HepG2 (cell line): Measurements from ENCODE around the gene NHERF2. TPM values are rescaled to one million over a fixed set of nuclear protein-coding genes. Genes with fewer than 3 reads are reported as not detected.

ENCODE experiments used
- CHD2 ChIP-seq: IDR thresholded peaks from 2 replicates; pipeline ENCODE4 v1.6.1; 2011; ENCODE audit warnings: low read depth, low read length, improper control_type of control experiment
- IKZF4 ChIP-seq: sonication (generic); formaldehyde crosslinking; IDR thresholded peaks from 2 replicates; pipeline ENCODE4 v1.5.1; 2020; ENCODE audit warnings: borderline replicate concordance, mild to moderate bottlenecking, low read depth, missing genetic modification reagents; ENCODE audit errors: not compliant biosample characterization
- KDM5A ChIP-seq: fragments of 200-600 bp; sonication (generic); IDR thresholded peaks from 2 replicates; pipeline ENCODE4 v1.7.0; 2018; ENCODE audit warnings: antibody characterized with exemption, mild to moderate bottlenecking, low read length, borderline replicate concordance
- MATR3 ChIP-seq: sonication (generic); formaldehyde crosslinking; IDR thresholded peaks from 2 replicates; pipeline ENCODE4 v1.4.0; 2020; ENCODE audit warnings: missing genetic modification reagents
- NFE2L1 ChIP-seq: sonication (generic); formaldehyde crosslinking; IDR thresholded peaks from 2 replicates; pipeline ENCODE4 v1.4.0; 2020; ENCODE audit warnings: missing genetic modification reagents, mild to moderate bottlenecking, borderline replicate concordance
- PCBP1 ChIP-seq: fragments of 200-400 bp; formaldehyde crosslinking; IDR thresholded peaks from 2 replicates; pipeline ENCODE4 v1.6.1; 2017; ENCODE audit warnings: mild to moderate bottlenecking, low read depth, low read length, borderline replicate concordance
- POGK ChIP-seq: sonication (generic); formaldehyde crosslinking; conservative IDR thresholded peaks from 2 replicates; pipeline ENCODE4 v1.8.0; 2022; ENCODE audit warnings: mild to moderate bottlenecking, moderate library complexity, missing genetic modification reagents
- RFXAP ChIP-seq: sonication (generic); formaldehyde crosslinking; IDR thresholded peaks from 2 replicates; pipeline ENCODE4 v1.4.0; 2020; ENCODE audit warnings: missing genetic modification reagents, borderline replicate concordance
- RXRA ChIP-seq: sonication (generic); formaldehyde crosslinking; IDR thresholded peaks from 2 replicates; pipeline ENCODE4 v1.5.1; 2020; ENCODE audit warnings: missing genetic modification reagents
- SIX4 ChIP-seq: sonication (generic); formaldehyde crosslinking; IDR thresholded peaks from 2 replicates; pipeline ENCODE4 v1.4.0; 2020; ENCODE audit warnings: missing genetic modification reagents
- SMC3 ChIP-seq: IDR thresholded peaks from 2 replicates; pipeline ENCODE4 v1.6.1; 2011; ENCODE audit warnings: low read length, improper control_type of control experiment
- SRSF9 ChIP-seq: fragments of 200-400 bp; formaldehyde crosslinking; IDR thresholded peaks from 2 replicates; pipeline ENCODE4 v1.6.1; 2018; ENCODE audit warnings: borderline replicate concordance, mild to moderate bottlenecking, low read depth, low read length; ENCODE audit not compliant: insufficient read depth, poor library complexity, severe bottlenecking
- ZNF10 ChIP-seq: sonication (generic); formaldehyde crosslinking; IDR thresholded peaks from 2 replicates; pipeline ENCODE4 v1.4.0; 2020; ENCODE audit warnings: mild to moderate bottlenecking, low read depth, missing genetic modification reagents, borderline replicate concordance
- ZNF337 ChIP-seq: sonication (generic); formaldehyde crosslinking; IDR thresholded peaks from 2 replicates; pipeline ENCODE4 v1.5.1; 2020; ENCODE audit warnings: missing genetic modification reagents, low read depth, mild to moderate bottlenecking, borderline replicate concordance
- ZNF350 ChIP-seq: sonication (generic); formaldehyde crosslinking; IDR thresholded peaks from 2 replicates; pipeline ENCODE4 v1.4.0; 2020; ENCODE audit warnings: mild to moderate bottlenecking, low read depth, missing genetic modification reagents, borderline replicate concordance
- ZNF446 ChIP-seq: sonication (generic); formaldehyde crosslinking; IDR thresholded peaks from 2 replicates; pipeline ENCODE4 v1.5.0; 2020; ENCODE audit warnings: mild to moderate bottlenecking, missing genetic modification reagents
- ZNF703 ChIP-seq: sonication (generic); formaldehyde crosslinking; IDR thresholded peaks from 2 replicates; pipeline ENCODE4 v1.5.1; 2020; ENCODE audit warnings: missing genetic modification reagents, mild to moderate bottlenecking, moderate library complexity, borderline replicate concordance
- ZNF737 ChIP-seq: sonication (generic); formaldehyde crosslinking; IDR thresholded peaks from 2 replicates; pipeline ENCODE4 v1.5.0; 2020; ENCODE audit warnings: missing genetic modification reagents, mild to moderate bottlenecking, borderline replicate concordance
- ZNF772 ChIP-seq: sonication (generic); formaldehyde crosslinking; IDR thresholded peaks from 2 replicates; pipeline ENCODE4 v1.5.0; 2020; ENCODE audit warnings: mild to moderate bottlenecking, missing genetic modification reagents
- ZNF776 ChIP-seq: sonication (generic); formaldehyde crosslinking; IDR thresholded peaks from 2 replicates; pipeline ENCODE4 v1.4.0; 2020; ENCODE audit warnings: mild to moderate bottlenecking, missing genetic modification reagents
- ZSCAN12 ChIP-seq: sonication (generic); formaldehyde crosslinking; IDR thresholded peaks from 2 replicates; pipeline ENCODE4 v1.9.0; 2021; ENCODE audit warnings: mild to moderate bottlenecking, missing genetic modification reagents
- polyA plus RNA-seq, 8 experiments: library from polyadenylated mRNA; depleted of rRNA in 3 of 8; stranded (reverse) in 7 of 8; unstranded in 1 of 8; fragments of >200 nt; fragmentation: Illumina TruSeq in 4 of 8; extraction: Trizol in 4 of 8; gene quantifications; 2 replicates each; pipeline versions ENCODE4 v1.2.1 to v1.2.3, GENCODE V29; 2011 to 2016; ENCODE audit warnings: low read depth in 4 of 8, missing spikeins in 1 of 8, mixed read lengths in 1 of 8; ENCODE audit not compliant: insufficient read depth in 1 of 8
- total RNA-seq, 5 experiments: library from RNA; depleted of rRNA; stranded (reverse); fragments of >200 nt; fragmentation: Illumina TruSeq; extraction: Trizol; gene quantifications; 2 replicates each; pipeline ENCODE4 v1.2.3, GENCODE V29; 2016; ENCODE audit warnings: low read depth in 1 of 5
- TF ChIP-seq, protein P1 (sequence below): sonication (generic); formaldehyde crosslinking; IDR thresholded peaks from 2 replicates; pipeline ENCODE4 v1.8.0; 2022; ENCODE audit warnings: mild to moderate bottlenecking, missing genetic modification reagents
- TF ChIP-seq, protein P2 (sequence below): sonication (generic); formaldehyde crosslinking; IDR thresholded peaks from 2 replicates; pipeline ENCODE4 v1.4.0; 2020; ENCODE audit warnings: mild to moderate bottlenecking, missing genetic modification reagents
- TF ChIP-seq, protein P3 (sequence below): sonication (generic); formaldehyde crosslinking; conservative IDR thresholded peaks from 2 replicates; pipeline ENCODE4 v1.8.1; 2023; ENCODE audit warnings: missing genetic modification reagents

Gene NHERF2
- total and polyA plus RNA-seq, 2 of the 13 experiments (the other 11 are each of a cell fraction or from before 2014, with no cell fraction given): 23.7 to 39.3 TPM

DNA sequence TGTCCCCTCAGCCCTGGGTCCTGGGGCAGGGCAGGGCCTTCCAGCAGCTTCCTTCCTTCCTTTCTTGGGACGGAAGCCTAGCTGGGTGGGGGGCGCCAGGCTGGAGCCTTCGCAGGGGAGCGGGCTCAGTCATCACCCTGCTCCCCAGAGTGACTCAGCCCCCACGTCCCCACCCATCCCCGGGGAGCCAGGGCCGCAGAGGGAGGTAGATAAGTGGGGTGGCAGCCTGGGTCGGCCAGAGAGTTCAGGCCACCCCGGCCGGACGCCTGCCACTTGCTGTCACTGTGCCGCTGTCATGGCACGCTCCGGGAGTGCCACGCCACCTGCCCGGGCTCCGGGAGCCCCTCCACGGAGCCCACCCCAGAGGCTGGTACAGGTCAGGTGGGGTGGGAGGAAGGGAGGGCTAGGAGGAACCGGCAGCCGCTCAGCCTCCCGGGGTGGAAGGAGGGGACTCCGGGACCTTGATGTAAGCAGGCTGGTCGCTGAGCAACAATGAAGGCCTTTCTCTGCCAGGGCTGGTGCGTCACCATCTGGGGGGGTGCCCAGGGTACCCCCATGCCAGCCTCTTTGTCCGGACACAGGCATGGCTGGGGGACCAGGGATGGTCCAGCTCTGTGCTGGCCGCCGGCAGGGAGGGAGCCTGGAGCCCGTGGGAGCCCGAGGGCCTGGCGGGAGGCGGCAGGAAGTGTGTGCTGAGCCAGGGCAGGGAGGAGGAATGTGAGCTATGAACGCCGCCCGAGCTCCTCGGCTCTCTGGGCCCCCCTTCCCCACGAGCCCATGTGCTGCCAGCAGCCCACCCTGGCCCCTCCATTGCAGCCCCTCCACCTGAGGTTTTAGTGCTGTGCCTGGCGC is 6.6 kb downstream of the NHERF2 start (continued):
- TF ChIP-seq ZNF446 (CRISPR knock-in tag) (no peak), SMC3 (no peak), ZNF703 (CRISPR knock-in tag) (no peak), ZNF350 (CRISPR knock-in tag) (no peak), RFXAP (CRISPR knock-in tag) (no peak), SIX4 (CRISPR knock-in tag) (no peak), MATR3 (CRISPR knock-in tag) (no peak), ZNF10 (CRISPR knock-in tag) (no peak), ZSCAN12 (CRISPR knock-in tag) (no peak), ZNF772 (CRISPR knock-in tag) (no peak), KDM5A (no peak), SRSF9 (no peak), CHD2 (no peak), ZNF776 (CRISPR knock-in tag) (no peak), IKZF4 (CRISPR knock-in tag) (no peak), NFE2L1 (no peak), RXRA (CRISPR knock-in tag) (no peak), PCBP1 (no peak), ZNF337 (CRISPR knock-in tag) (no peak), POGK (CRISPR knock-in tag) (no peak), ZNF737 (CRISPR knock-in tag) (no peak)
- TF ChIP-seq, protein P1, sequence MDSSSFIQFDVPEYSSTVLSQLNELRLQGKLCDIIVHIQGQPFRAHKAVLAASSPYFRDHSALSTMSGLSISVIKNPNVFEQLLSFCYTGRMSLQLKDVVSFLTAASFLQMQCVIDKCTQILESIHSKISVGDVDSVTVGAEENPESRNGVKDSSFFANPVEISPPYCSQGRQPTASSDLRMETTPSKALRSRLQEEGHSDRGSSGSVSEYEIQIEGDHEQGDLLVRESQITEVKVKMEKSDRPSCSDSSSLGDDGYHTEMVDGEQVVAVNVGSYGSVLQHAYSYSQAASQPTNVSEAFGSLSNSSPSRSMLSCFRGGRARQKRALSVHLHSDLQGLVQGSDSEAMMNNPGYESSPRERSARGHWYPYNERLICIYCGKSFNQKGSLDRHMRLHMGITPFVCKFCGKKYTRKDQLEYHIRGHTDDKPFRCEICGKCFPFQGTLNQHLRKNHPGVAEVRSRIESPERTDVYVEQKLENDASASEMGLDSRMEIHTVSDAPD: no peak
- TF ChIP-seq, protein P2, sequence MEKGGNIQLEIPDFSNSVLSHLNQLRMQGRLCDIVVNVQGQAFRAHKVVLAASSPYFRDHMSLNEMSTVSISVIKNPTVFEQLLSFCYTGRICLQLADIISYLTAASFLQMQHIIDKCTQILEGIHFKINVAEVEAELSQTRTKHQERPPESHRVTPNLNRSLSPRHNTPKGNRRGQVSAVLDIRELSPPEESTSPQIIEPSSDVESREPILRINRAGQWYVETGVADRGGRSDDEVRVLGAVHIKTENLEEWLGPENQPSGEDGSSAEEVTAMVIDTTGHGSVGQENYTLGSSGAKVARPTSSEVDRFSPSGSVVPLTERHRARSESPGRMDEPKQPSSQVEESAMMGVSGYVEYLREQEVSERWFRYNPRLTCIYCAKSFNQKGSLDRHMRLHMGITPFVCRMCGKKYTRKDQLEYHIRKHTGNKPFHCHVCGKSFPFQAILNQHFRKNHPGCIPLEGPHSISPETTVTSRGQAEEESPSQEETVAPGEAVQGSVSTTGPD: no peak
- TF ChIP-seq, protein P3, sequence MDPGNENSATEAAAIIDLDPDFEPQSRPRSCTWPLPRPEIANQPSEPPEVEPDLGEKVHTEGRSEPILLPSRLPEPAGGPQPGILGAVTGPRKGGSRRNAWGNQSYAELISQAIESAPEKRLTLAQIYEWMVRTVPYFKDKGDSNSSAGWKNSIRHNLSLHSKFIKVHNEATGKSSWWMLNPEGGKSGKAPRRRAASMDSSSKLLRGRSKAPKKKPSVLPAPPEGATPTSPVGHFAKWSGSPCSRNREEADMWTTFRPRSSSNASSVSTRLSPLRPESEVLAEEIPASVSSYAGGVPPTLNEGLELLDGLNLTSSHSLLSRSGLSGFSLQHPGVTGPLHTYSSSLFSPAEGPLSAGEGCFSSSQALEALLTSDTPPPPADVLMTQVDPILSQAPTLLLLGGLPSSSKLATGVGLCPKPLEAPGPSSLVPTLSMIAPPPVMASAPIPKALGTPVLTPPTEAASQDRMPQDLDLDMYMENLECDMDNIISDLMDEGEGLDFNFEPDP (CRISPR knock-in tag): no peak
